ENCODE results near the gene TENM3. TPM values are rescaled to one million over a fixed set of nuclear protein-coding genes. Genes with fewer than 3 reads are reported as not detected.

Gene TENM3
- total and polyA plus RNA-seq, 2 donors (not counting 3 experiments of a cell fraction or from before 2014, with no cell fraction given) = 3.2 to 6.2 TPM

GRCh38 chr4:182832352-182833120 is 589.3 kb downstream of the TENM3 start:
- no peak overlapping the region for H3K9ac ChIP-seq (replicated peaks; ENCODE audit: extremely low read depth, insufficient read depth, low read length)
- no peaks in the 10 kb centered on the region for H3K27me3 ChIP-seq (ENCODE audit: control insufficient read depth in 2 of 2, insufficient read depth in 2 of 2, low read length in 2 of 2)
- intact Hi-C loops (cut with micrococcal nuclease) = no loop called here
- FAIRE-seq (no peak), DNase-seq (ENCODE audit: low read depth, low spot score) (no peak)
- no peak overlapping the region for H2AFZ ChIP-seq (ENCODE audit: low read depth, low read length)
- BruUV-seq (replicated peaks) = no TSS peak
- CTCF ChIA-PET = no interaction called here
- H3K36me3 ChIP-seq (ENCODE audit: control insufficient read depth in 2 of 2, extremely low read depth in 1 of 2, insufficient read depth in 2 of 2, low read length in 2 of 2) = no peaks in the 10 kb centered on the region
- H3K9me1 ChIP-seq (replicated peaks; ENCODE audit: control insufficient read depth, extremely low read depth, insufficient read depth, low read length) = no peaks in the 10 kb centered on the region
- no peaks in the 10 kb centered on the region for H4K20me1 ChIP-seq (replicated peaks; ENCODE audit: control insufficient read depth, extremely low read depth, insufficient read depth, low read length)
- H3K9me3 ChIP-seq (replicated peaks; ENCODE audit: control insufficient read depth, insufficient read depth, low read length) = no peaks in the 10 kb centered on the region
- no peak for TF ChIP-seq GATA2 (IDR thresholded peaks at IDR 0.05; ENCODE audit: insufficient read depth, insufficient read length, low read depth, low read length)
- TF ChIP-seq POLR2A (IDR thresholded peaks at IDR 0.05; ENCODE audit: low read depth, low read length) = no peak
- TF ChIP-seq MAX (IDR thresholded peaks at IDR 0.05; ENCODE audit: insufficient read depth, insufficient read length) = no peak
- no peak for TF ChIP-seq JUN (IDR thresholded peaks at IDR 0.05; ENCODE audit: borderline replicate concordance, insufficient read depth, insufficient read length, low read depth)
- no peak for TF ChIP-seq FOS (IDR thresholded peaks at IDR 0.05; ENCODE audit: borderline replicate concordance, insufficient read depth, low read length)
- no peak for TF ChIP-seq POLR2AphosphoS5 (IDR thresholded peaks at IDR 0.05; ENCODE audit: insufficient read depth, low read depth, low read length)
- H3K27ac ChIP-seq (ENCODE audit: insufficient read depth, low read depth, low read length) = no peak overlapping the region
- no peak overlapping the region for H3K4me2 ChIP-seq (ENCODE audit: insufficient read depth, low read length)
- H3K4me3 ChIP-seq (replicated peaks in 1 of 3; ENCODE audit: insufficient read depth in 1 of 3, low read depth in 1 of 3, low read length in 3 of 3) = no peak overlapping the region
- H3K79me2 ChIP-seq (ENCODE audit: control insufficient read depth, insufficient read depth, low read length) = no peaks in the 10 kb centered on the region
- dilution Hi-C loops (cut with MboI; ENCODE audit: extremely low pct_ligation_motif_present, low sequenced_read_pairs) = no loop called here
- POLR2A ChIA-PET = no interaction called here
- H3K4me1 ChIP-seq (ENCODE audit: control insufficient read depth, extremely low read depth, insufficient read depth, low read length) = no peaks in the 10 kb centered on the region

GRCh38 chr4:182835006-182835740 is 592.0 kb downstream of the TENM3 start:
- Histone ChIP-seq H3K79me2 (ENCODE audit: control insufficient read depth, insufficient read depth, low read length) (no peaks in the 10 kb centered on the region), H3K4me3 (replicated peaks in 1 of 3; ENCODE audit: insufficient read depth in 1 of 3, low read depth in 1 of 3, low read length in 3 of 3) (no peak overlapping the region), H3K9me1 (replicated peaks; ENCODE audit: control insufficient read depth, extremely low read depth, insufficient read depth, low read length) (no peaks in the 10 kb centered on the region), H3K9me3 (replicated peaks; ENCODE audit: control insufficient read depth, insufficient read depth, low read length) (no peaks in the 10 kb centered on the region), H3K27ac (ENCODE audit: insufficient read depth, low read depth, low read length) (no peak overlapping the region), H3K4me1 (ENCODE audit: control insufficient read depth, extremely low read depth, insufficient read depth, low read length) (no peaks in the 10 kb centered on the region), H4K20me1 (replicated peaks; ENCODE audit: control insufficient read depth, extremely low read depth, insufficient read depth, low read length) (no peaks in the 10 kb centered on the region), H3K36me3 (ENCODE audit: control insufficient read depth in 2 of 2, extremely low read depth in 1 of 2, insufficient read depth in 2 of 2, low read length in 2 of 2) (no peaks in the 10 kb centered on the region), H3K9ac (replicated peaks; ENCODE audit: extremely low read depth, insufficient read depth, low read length) (no peak overlapping the region), H3K27me3 (ENCODE audit: control insufficient read depth in 2 of 2, insufficient read depth in 2 of 2, low read length in 2 of 2) (no peaks in the 10 kb centered on the region), H3K4me2 (ENCODE audit: insufficient read depth, low read length) (no peak overlapping the region), H2AFZ (ENCODE audit: low read depth, low read length) (no peak overlapping the region)
- intact Hi-C loops (cut with micrococcal nuclease) (no loop called here), dilution Hi-C loops (cut with MboI; ENCODE audit: extremely low pct_ligation_motif_present, low sequenced_read_pairs) (no loop called here)
- FAIRE-seq = no peak
- ChIA-PET CTCF (no interaction called here), POLR2A (no interaction called here)
- no peak for TF ChIP-seq MAX (IDR thresholded peaks at IDR 0.05; ENCODE audit: insufficient read depth, insufficient read length)
- TF ChIP-seq MYC (IDR thresholded peaks at IDR 0.05; ENCODE audit: low read depth, low read length) = no peak
- TF ChIP-seq POLR2A (IDR thresholded peaks at IDR 0.05; ENCODE audit: low read depth, low read length) = no peak
- no peak for TF ChIP-seq JUN (IDR thresholded peaks at IDR 0.05; ENCODE audit: borderline replicate concordance, insufficient read depth, insufficient read length, low read depth)
- no TSS peak for BruUV-seq (replicated peaks)
- no peak for DNase-seq (ENCODE audit: low read depth, low spot score)
